ENCODE results near the gene ST6GAL1. TPM values are rescaled to one million over a fixed set of nuclear protein-coding genes. Genes with fewer than 3 reads are reported as not detected.

The ST6GAL1 gene
- polyA plus RNA-seq, 3 donors: 19.0 to 24.4 (median 20.5) TPM

- H3K4me3 ChIP-seq (replicated peaks in 1 of 3; ENCODE audit: low read depth in 2 of 3, low read length in 3 of 3): no peak overlapping the region
- Mint-ChIP-seq H3K9me3 (peaks cover 8 to 12% (median 11%) of the 10 kb centered on the region in 7 donors), H3K36me3 (peaks cover 50 to 67% of the 10 kb centered on the region in 2 donors), H3K27ac (no peak overlapping the region), H3K27me3 (ENCODE audit: low read depth in 3 of 3) (peaks cover 0 to 2% (median 0%) of the 10 kb centered on the region in 3 donors), H3K4me1 (peaks cover 28% of the 10 kb centered on the region), H3K4me3 (no peak overlapping the region)
- intact Hi-C loops (cut with micrococcal nuclease): no loop called here
- H2AFZ ChIP-seq (ENCODE audit: insufficient read depth, low read depth, low read length, poor library complexity, severe bottlenecking): no peak overlapping the region
- no peak overlapping the region for H3K4me2 ChIP-seq (replicated peaks; ENCODE audit: extremely low read depth, low read length, poor library complexity, severe bottlenecking)
- H3K9ac ChIP-seq (ENCODE audit: insufficient read depth, low read length, poor library complexity, severe bottlenecking): no peak overlapping the region
- 76% methylated on average over 2 of the region's 5 CpGs for WGBS (ENCODE audit: insufficient coverage)
- no peak for DNase-seq
- no peaks in the 10 kb centered on the region for H3K27me3 ChIP-seq (ENCODE audit: control insufficient read depth in 2 of 2, insufficient read depth in 2 of 2, low read length in 2 of 2)
- H3K36me3 ChIP-seq (replicated peaks in 1 of 2; ENCODE audit: control insufficient read depth in 1 of 2, insufficient read depth in 2 of 2, low read length in 2 of 2): peaks cover 3 to 34% of the 10 kb centered on the region in 2 donors
- TF ChIP-seq CTCF (IDR thresholded peaks at IDR 0.05): no peak
- peaks cover 0 to 2% of the 10 kb centered on the region in 2 donors for H3K9me3 ChIP-seq (replicated peaks in 1 of 2; ENCODE audit: control insufficient read depth in 1 of 2, insufficient read depth in 1 of 2, low read length in 2 of 2)
- peaks cover 18 to 27% of the 10 kb centered on the region in 2 donors for H3K4me1 ChIP-seq (ENCODE audit: control insufficient read depth in 1 of 2, insufficient read depth in 2 of 2, low read length in 2 of 2)
- H3K27ac ChIP-seq (ENCODE audit: low read depth in 1 of 2, low read length in 2 of 2): no peak overlapping the region
- H4K20me1 ChIP-seq (ENCODE audit: insufficient read depth, low read length): no peaks in the 10 kb centered on the region
- H3K79me2 ChIP-seq (ENCODE audit: insufficient read depth, low read length): no peaks in the 10 kb centered on the region
Measured at GRCh38 chr3:187049462-187050101, 119.3 kb downstream of the ST6GAL1 start.

- Histone ChIP-seq H3K79me2 (ENCODE audit: insufficient read depth, low read length) (no peaks in the 10 kb centered on the region), H3K36me3 (replicated peaks in 1 of 2; ENCODE audit: control insufficient read depth in 1 of 2, insufficient read depth in 2 of 2, low read length in 2 of 2) (peaks cover 3 to 39% of the 10 kb centered on the region in 2 donors), H3K27ac (ENCODE audit: low read depth in 1 of 2, low read length in 2 of 2) (peak overlapping the region in 1 of 2 donors; percentile 62), H2AFZ (ENCODE audit: insufficient read depth, low read depth, low read length, poor library complexity, severe bottlenecking) (no peak overlapping the region), H4K20me1 (ENCODE audit: insufficient read depth, low read length) (no peaks in the 10 kb centered on the region), H3K9ac (ENCODE audit: insufficient read depth, low read length, poor library complexity, severe bottlenecking) (no peak overlapping the region), H3K9me3 (replicated peaks in 1 of 2; ENCODE audit: control insufficient read depth in 1 of 2, insufficient read depth in 1 of 2, low read length in 2 of 2) (peaks cover 0 to 5% of the 10 kb centered on the region in 2 donors), H3K4me3 (replicated peaks in 1 of 3; ENCODE audit: low read depth in 2 of 3, low read length in 3 of 3) (no peak overlapping the region), H3K4me2 (replicated peaks; ENCODE audit: extremely low read depth, low read length, poor library complexity, severe bottlenecking) (no peak overlapping the region), H3K27me3 (ENCODE audit: control insufficient read depth in 2 of 2, insufficient read depth in 2 of 2, low read length in 2 of 2) (no peaks in the 10 kb centered on the region), H3K4me1 (ENCODE audit: control insufficient read depth in 1 of 2, insufficient read depth in 2 of 2, low read length in 2 of 2) (peaks cover 13 to 19% of the 10 kb centered on the region in 2 donors)
- H3K4me1 Mint-ChIP-seq: peaks cover 22% of the 10 kb centered on the region
- intact Hi-C loops (cut with micrococcal nuclease): no loop called here
- no peak for TF ChIP-seq CTCF (IDR thresholded peaks at IDR 0.05)
- DNase-seq: no peak
- peaks cover 20 to 26% (median 22%) of the 10 kb centered on the region in 7 donors for H3K9me3 Mint-ChIP-seq
- peaks cover 0 to 2% (median 0%) of the 10 kb centered on the region in 3 donors for H3K27me3 Mint-ChIP-seq (ENCODE audit: low read depth in 3 of 3)
- H3K4me3 Mint-ChIP-seq: no peak overlapping the region
- peak overlapping the region in 3 of 7 donors; percentile 10 to 48 (median 10) for H3K27ac Mint-ChIP-seq
- H3K36me3 Mint-ChIP-seq: peaks cover 58 to 77% of the 10 kb centered on the region in 2 donors
- no CpG with 5 or more reads among the region's 5 CpGs for WGBS (ENCODE audit: insufficient coverage)
Measured at GRCh38 chr3:187051066-187051465, 120.7 kb downstream of the ST6GAL1 start.
